GM10248 (cell line): ENCODE measurements around the gene C16orf95.

Experiments
- CTCF ChIA-PET: fragments of 300-600 bp; sonication (Branson Sonifier 250); formaldehyde crosslinking; extraction: SDS; loops from one replicate; lab custom pipeline; 2021; ENCODE audit warnings: antibody characterized with exemption; lab: Yijun Ruan, JAX
- POLR2A ChIA-PET: fragments of 350-650 bp; sonication (Branson Sonifier 250); formaldehyde crosslinking; extraction: SDS; loops from one replicate; lab custom pipeline; 2020; ENCODE audit warnings: antibody characterized with exemption; lab: Yijun Ruan, JAX
- DNase-seq: peaks from one replicate; pipeline ENCODE4 v3.0.0; 2012; ENCODE audit errors: extremely low spot score
- TF ChIP-seq, protein P1 (sequence below): IDR thresholded peaks from 2 replicates; pipeline ENCODE4 v1.5.1; 2012; ENCODE audit warnings: mild to moderate bottlenecking, low read depth; ENCODE audit errors: extremely low read depth, missing control alignments, control extremely low read depth

C16orf95 gene

DNA sequence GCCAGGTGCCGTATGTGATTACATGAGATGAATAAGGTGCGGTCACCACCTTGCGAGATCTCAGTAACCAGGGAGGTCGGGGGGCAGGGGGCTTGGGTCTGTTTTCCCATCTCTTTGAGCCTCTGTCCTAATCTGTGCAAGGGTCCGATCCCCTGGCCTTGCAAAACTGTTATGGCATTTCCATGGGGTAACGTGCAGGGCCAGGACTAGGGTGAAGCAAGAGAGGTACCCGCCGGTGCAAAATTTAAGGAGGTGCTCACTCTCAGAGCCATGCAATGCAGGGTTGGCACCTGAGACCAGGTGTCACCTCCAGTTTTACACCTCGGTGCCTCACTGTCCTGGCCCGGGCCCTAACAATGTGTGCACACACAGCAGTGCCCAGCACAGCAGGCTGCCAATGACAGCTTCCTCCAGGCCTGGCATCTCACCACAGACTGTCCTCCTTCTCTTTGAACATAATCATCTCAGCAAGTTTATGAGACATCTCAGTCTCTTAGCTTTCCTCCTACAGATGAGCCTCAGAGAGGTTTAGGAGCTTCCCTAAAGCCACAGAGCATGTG lies 43.6 kb downstream of the C16orf95 start:
- TF ChIP-seq, protein P1, sequence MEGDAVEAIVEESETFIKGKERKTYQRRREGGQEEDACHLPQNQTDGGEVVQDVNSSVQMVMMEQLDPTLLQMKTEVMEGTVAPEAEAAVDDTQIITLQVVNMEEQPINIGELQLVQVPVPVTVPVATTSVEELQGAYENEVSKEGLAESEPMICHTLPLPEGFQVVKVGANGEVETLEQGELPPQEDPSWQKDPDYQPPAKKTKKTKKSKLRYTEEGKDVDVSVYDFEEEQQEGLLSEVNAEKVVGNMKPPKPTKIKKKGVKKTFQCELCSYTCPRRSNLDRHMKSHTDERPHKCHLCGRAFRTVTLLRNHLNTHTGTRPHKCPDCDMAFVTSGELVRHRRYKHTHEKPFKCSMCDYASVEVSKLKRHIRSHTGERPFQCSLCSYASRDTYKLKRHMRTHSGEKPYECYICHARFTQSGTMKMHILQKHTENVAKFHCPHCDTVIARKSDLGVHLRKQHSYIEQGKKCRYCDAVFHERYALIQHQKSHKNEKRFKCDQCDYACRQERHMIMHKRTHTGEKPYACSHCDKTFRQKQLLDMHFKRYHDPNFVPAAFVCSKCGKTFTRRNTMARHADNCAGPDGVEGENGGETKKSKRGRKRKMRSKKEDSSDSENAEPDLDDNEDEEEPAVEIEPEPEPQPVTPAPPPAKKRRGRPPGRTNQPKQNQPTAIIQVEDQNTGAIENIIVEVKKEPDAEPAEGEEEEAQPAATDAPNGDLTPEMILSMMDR: no peak
- CTCF ChIA-PET: no interaction called here
- POLR2A ChIA-PET: no interaction called here
- no peak for DNase-seq

DNA sequence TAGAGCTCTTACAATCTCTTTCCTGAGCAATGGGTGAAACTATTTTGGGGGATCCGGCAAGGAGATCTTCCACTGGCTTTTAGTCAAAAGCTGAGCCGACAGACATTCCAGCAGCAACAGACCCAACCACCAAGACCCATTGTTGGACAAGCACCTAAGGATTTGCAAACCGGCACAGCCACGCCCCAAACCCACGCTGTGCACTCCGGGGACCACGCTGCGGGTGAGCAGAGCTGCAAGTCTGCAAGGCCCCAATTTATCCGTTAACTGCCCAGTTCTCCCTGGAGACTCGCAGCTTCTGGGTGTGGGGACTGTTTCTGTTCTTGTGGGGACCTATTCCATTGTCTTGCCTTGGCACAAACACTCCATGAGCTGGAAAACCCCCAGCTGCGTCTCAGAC lies 45.9 kb downstream of the C16orf95 start:
- DNase-seq: no peak
- ChIA-PET CTCF (interaction anchor here (1.5 to 1.8 kb wide), 2 partner anchors 13 to 21 kb away, joined by 3 to 5 read pairs; no protein-coding TSS in a partner anchor), POLR2A (no interaction called here)
- TF ChIP-seq, protein P1: no peak

DNA sequence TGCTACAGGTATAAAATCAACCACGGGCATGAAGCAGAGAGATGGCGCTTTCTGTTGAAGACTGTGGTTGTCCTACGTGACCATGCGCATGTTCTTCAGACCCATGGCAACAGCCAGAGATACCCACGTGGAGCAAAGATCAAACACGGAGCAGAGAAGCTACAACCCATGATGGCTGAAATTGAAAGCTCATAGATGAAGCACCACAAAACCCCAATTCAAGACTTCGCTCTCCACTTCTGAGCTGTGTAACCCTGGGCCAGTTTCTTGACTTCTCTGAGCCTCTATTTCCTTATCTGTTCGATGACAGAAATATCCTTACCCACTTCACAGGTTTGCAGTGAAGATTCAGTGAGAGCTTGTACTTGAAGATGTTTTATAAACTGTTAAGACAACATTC lies 49.6 kb downstream of the C16orf95 start:
- POLR2A ChIA-PET: no interaction called here
- CTCF ChIA-PET: no interaction called here
- TF ChIP-seq, protein P1: no peak
- DNase-seq: no peak

DNA sequence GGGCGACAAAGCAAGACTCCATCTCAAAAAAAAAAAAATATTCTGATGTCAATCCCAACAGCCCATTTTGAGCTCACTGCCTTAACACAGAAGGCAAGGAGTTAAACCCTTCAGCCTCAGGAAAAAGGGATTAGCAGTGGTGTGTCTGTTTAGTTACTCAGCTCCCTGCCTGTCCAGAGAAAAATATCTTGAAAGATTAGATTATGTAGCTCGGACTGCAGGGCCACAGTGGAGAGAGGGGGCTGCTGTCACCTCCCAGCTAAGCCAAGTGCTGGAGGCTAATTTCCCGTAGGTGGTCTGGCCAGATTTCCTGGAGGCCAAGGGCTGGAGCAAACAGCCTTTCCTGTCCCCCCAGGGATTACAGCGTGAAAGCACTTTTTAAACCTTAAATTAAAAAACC lies 50.3 kb downstream of the C16orf95 start:
- TF ChIP-seq, protein P1: no peak
- CTCF ChIA-PET: no interaction called here
- POLR2A ChIA-PET: no interaction called here
- no peak for DNase-seq

GRCh38 chr16:87265261-87265660 lies 51.9 kb downstream of the C16orf95 start:
- no peak for DNase-seq
- TF ChIP-seq, protein P1: no peak
- POLR2A ChIA-PET: no interaction called here
- CTCF ChIA-PET: interaction anchor here (1.2 to 1.5 kb wide), 2 partner anchors 9 to 14 kb away, joined by 3 to 4 read pairs; no protein-coding TSS in a partner anchor

- POLR2A ChIA-PET: no interaction called here
- TF ChIP-seq, protein P1: no peak
- CTCF ChIA-PET: interaction anchor here (1.2 to 1.5 kb wide), 2 partner anchors 8 to 14 kb away, joined by 3 to 4 read pairs; no protein-coding TSS in a partner anchor
- no peak for DNase-seq
Measured at GRCh38 chr16:87264634-87265033, 52.6 kb downstream of the C16orf95 start.
